DMS153 treated with DMSO at 0.1 percent for 48 hours (cell line): ENCODE results near the gene OR5AU1.

Source experiments
- DNase-seq: peaks from one replicate; lab custom pipeline; 2025; ENCODE audit not compliant: unreplicated experiment; lab: John Stamatoyannopoulos, UW

OR5AU1 gene

DNA sequence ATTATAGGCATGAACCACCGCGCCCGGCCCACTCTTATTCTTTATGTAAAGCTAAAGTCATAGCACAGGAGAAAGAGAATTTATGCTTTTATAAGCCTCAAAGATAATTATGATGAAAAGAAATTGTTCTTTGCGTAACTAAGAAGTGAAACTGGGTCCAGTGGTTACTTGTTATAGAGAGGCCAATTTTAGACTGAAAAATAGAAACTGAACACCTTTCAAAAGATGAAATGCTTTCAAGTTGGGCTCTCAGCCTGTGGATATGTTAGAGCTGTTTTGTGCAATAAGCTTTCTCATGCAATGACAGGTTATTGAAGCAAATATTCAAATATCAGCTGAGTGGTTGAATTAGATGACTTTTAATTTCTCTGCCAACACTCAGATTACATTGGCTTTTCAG is 47.1 kb downstream of the OR5AU1 start:
- no peak for DNase-seq

DNA sequence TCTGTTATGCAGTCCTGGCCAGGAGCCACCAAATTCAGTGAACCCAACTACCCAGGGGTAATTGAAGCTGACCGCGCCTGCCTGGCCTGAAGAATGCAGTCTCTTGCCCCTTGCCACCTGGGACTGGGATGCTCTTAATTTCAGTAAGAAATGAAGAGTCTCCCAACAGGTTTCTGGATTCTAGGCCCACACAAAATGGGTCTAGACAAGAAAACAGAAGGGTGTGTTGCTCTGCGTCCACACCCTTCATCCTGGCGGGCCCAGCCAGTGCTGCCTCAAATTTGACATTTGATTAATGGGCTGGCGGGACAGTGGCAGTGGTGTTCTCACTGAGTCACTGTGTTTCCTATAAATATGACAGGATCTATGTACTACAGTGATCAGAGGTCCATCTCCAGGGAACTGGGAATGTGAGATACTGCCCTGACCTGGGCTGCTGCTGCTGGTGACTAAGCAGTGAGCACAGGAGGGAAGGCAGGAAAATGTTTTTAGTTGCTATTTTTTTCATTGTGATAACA is 48.5 kb downstream of the OR5AU1 start:
- no peak for DNase-seq

DNA sequence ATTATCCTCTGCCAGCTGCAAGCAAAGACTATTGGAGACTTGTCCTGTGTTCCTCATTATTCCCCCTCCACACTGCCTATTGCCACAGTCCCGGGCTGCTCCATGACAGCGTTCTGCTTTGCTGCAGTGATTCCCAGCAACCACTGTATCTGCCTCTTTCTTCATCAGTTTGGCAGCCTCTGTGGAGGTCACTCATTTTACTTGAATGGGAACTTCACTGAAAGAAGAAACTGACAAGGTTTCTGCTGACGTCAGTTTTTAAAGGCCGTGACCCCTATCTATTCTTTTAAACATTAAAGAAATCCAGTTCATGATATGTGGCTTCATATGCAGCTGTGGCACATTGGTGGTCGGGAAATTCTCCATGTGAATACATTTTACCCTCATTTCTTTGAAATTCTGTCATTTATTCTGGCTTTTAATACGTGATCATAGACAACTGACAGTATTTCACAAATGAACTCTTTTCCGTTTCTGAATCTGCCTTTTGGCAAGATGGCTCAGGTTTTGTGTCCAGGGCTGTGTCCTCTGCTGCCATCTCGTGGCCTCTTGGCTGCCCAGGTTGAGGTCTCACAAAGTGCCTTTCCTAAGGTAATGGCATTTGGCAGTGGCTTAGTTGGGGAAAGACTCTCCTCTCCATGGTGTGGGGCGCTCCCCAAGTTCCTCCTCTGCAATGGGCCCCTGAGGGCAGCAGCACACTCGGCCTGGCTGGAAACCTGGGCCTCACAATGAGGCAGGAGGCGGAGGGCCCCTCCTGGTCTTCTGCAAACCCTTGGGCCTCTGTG is 49.2 kb downstream of the OR5AU1 start:
- peak; percentile 73 for DNase-seq

DNA sequence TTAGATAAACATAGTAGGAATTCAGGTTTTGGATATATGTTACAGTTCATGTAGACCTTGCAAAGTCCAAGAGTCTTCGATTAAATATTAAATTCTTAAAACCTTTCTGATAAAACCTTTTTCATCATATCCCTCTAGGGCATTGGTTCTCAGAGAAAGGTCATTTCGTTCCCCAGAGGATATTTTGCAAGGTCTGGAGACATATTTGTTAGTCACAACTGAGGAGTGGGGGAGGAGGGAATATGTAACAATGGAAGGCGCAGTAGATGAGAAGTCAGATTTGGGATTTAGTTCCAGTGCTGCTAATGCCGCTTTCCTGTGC is 49.7 kb downstream of the OR5AU1 start:
- DNase-seq = no peak

DNA sequence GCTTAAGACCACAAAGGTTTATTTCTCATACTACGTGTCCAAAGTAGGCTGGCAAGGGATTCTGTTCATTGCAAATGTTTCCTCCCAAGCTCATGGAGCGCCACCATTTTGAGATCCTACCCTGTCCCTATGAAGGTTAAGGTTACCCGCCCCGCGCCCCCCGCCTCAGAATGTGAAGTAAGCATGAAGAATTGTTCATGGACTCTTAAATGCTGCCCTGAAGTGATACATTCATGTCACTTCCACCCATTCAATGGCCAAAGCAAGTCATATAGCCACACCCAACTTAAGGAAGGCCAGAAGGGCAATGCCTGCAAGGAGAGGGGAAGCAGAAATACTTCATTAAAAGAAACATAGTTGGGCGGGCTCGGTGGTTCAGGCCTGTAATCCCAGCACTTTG is 50.8 kb downstream of the OR5AU1 start:
- DNase-seq = no peak
